ENCODE data around the gene FOXA1. TPM values are rescaled to one million over a fixed set of nuclear protein-coding genes. Genes with fewer than 3 reads are reported as not detected.

Gene FOXA1
- total and polyA plus RNA-seq, 2 of the 4 experiments (the other 2 are of a cell fraction): 0.18 to 0.31 TPM

GRCh38 chr14:37585971-37586796 is 8.9 kb downstream of the FOXA1 start:
- ChIA-PET POLR2A (ENCODE audit: unreplicated experiment) (no interaction called here), CTCF (interaction anchor here (1.0 kb wide), 1 partner anchor 356 kb away, joined by 3 read pairs; no protein-coding TSS in a partner anchor)
- intact Hi-C loops (cut with micrococcal nuclease): no loop called here
- in situ Hi-C loops (cut with MboI; ENCODE audit: low sequenced_read_pairs): loop anchor here (10.0 kb wide), 1 partner anchor 341 kb away; no protein-coding TSS in a partner anchor
- Histone ChIP-seq H3K23ac (ENCODE audit: low read depth, low read length) (no peak overlapping the region), H4K8ac (ENCODE audit: low read depth in 2 of 2, low read length in 2 of 2) (no peak overlapping the region), H2BK15ac (ENCODE audit: low read depth, low read length) (no peak overlapping the region), H3K14ac (replicated peaks; ENCODE audit: low read depth, low read length) (no peak overlapping the region), H4K20me1 (ENCODE audit: insufficient read depth, low read length) (peaks cover 8% of the 10 kb centered on the region; the same call in 1 of the 2 replicates), H3K79me1 (ENCODE audit: low read depth in 1 of 2, low read length in 2 of 2) (no peaks in the 10 kb centered on the region), H2AK9ac (replicated peaks; ENCODE audit: low read depth, low read length, poor library complexity) (no peak overlapping the region), H3K56ac (ENCODE audit: extremely low read depth, insufficient read depth, low read length) (no peak overlapping the region), H3K4me3 (ENCODE audit: insufficient read depth, low read depth, low read length) (no peak overlapping the region), H2AFZ (replicated peaks; ENCODE audit: low read length, poor library complexity) (no peak overlapping the region), H2BK20ac (ENCODE audit: low read depth, low read length) (no peak overlapping the region), H3K27ac (ENCODE audit: insufficient read depth, low read length) (no peak overlapping the region), H3K27me3 (ENCODE audit: control insufficient read depth, insufficient read depth, low read length) (peaks cover 78% of the 10 kb centered on the region), H3K4me2 (ENCODE audit: low read depth, low read length) (no peak overlapping the region), H3K4me1 (ENCODE audit: control insufficient read depth, insufficient read depth, low read length) (peaks cover 3% of the 10 kb centered on the region; the same call in 1 of the 2 replicates), H3K36me3 (ENCODE audit: control insufficient read depth, insufficient read depth, low read length) (no peaks in the 10 kb centered on the region), H3K9me3 (ENCODE audit: control insufficient read depth, insufficient read depth, low read length) (peaks cover 15% of the 10 kb centered on the region; the same call in 1 of the 2 replicates), H3K9ac (ENCODE audit: low read depth, low read length) (no peak overlapping the region), H2BK120ac (ENCODE audit: low read depth, low read length) (no peak overlapping the region), H2AK5ac (ENCODE audit: low read depth, low read length) (no peak overlapping the region), H3K18ac (ENCODE audit: low read depth, low read length) (no peak overlapping the region), H2BK5ac (ENCODE audit: low read depth, low read length, poor library complexity, severe bottlenecking) (no peak overlapping the region), H3K9me1 (ENCODE audit: insufficient read depth, low read length) (no peaks in the 10 kb centered on the region), H4K5ac (ENCODE audit: low read depth, low read length) (no peak overlapping the region), H4K91ac (ENCODE audit: insufficient read depth, low read depth, low read length) (no peak overlapping the region), H3K4ac (ENCODE audit: low read depth, low read length) (no peak overlapping the region)
- no peak for DNase-seq
- TF ChIP-seq CHD1 (IDR thresholded peaks at IDR 0.05; ENCODE audit: low read depth, low read length) (no peak), NFE2L2 (IDR thresholded peaks at IDR 0.05; ENCODE audit: low read depth, low read length) (no peak), CEBPB (IDR thresholded peaks at IDR 0.05; ENCODE audit: low read depth, low read length) (0 out of 2 replicates have a peak, but pooled peaks have one; percentile 9), MAZ (IDR thresholded peaks at IDR 0.05; ENCODE audit: borderline replicate concordance, low read depth, low read length) (no peak)
- TF ChIP-seq, protein P1, sequence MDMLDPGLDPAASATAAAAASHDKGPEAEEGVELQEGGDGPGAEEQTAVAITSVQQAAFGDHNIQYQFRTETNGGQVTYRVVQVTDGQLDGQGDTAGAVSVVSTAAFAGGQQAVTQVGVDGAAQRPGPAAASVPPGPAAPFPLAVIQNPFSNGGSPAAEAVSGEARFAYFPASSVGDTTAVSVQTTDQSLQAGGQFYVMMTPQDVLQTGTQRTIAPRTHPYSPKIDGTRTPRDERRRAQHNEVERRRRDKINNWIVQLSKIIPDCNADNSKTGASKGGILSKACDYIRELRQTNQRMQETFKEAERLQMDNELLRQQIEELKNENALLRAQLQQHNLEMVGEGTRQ (IDR thresholded peaks at IDR 0.05; ENCODE audit: low read depth, low read length): no peak
- dilution Hi-C loops (cut with HindIII; ENCODE audit: low sequenced_read_pairs, unreplicated experiment): no loop called here
- no peak for ATAC-seq (ENCODE audit: low read depth)
- no TSS peak for BruUV-seq (replicated peaks)
- 0% methylated on average over 2 of the region's 10 CpGs; no CpG with 5 or more reads in 1 of the 2 experiments for WGBS, 2 experiments (ENCODE audit: extremely low coverage in 2 of 2, insufficient read length in 1 of 2)
